GM21390 (cell line): ENCODE measurements around the gene RTL1.

Source experiments
- ATAC-seq: cut with Tn5 transposase; IDR thresholded peaks from one replicate; pipeline ENCODE4 v1.9.1; 2021; ENCODE audit not compliant: unreplicated experiment

RTL1 gene

GRCh38 chr14:100836311-100836805 lies 67.2 kb downstream of the RTL1 start:
- ATAC-seq, result no peak

- no peak for ATAC-seq
These were observed 67.8 kb downstream of the RTL1 start for GRCh38 chr14:100835548-100836310.

GRCh38 chr14:100834794-100835547 lies 68.6 kb downstream of the RTL1 start:
- ATAC-seq, result no peak

GRCh38 chr14:100834082-100834793 lies 69.3 kb downstream of the RTL1 start:
- ATAC-seq, result no peak

GRCh38 chr14:100832311-100832960 lies 71.1 kb downstream of the RTL1 start:
- no peak for ATAC-seq

GRCh38 chr14:100830681-100831080 lies 72.8 kb downstream of the RTL1 start:
- no peak for ATAC-seq
